ENCODE data around the gene GCFC2.

DNA sequence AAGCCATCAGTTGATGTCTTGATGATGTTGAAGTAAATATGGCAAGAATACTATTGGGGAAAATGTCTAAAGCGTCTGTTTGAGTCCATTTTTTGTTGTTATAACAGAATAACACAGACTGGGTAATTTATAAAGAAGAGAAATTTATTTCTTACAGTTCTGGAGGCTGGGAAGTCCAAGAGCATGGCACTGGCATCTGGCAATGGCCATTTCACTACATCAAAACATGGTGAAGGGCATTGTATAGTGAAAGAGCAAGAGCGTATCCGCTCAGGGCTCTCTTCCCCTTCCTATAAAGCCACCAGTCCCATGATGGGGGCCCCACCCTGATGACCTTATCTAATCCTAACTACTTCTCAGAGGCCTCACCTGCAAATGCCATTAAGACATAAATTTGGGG lies 93.8 kb downstream of the GCFC2 start:
- no peak for TF ChIP-seq CTCF (IDR thresholded peaks at IDR 0.05; ENCODE audit: insufficient read depth, low read length)
- no peak for TF ChIP-seq POLR2AphosphoS5 (IDR thresholded peaks at IDR 0.05; ENCODE audit: low read depth)
- TF ChIP-seq, protein P1, sequence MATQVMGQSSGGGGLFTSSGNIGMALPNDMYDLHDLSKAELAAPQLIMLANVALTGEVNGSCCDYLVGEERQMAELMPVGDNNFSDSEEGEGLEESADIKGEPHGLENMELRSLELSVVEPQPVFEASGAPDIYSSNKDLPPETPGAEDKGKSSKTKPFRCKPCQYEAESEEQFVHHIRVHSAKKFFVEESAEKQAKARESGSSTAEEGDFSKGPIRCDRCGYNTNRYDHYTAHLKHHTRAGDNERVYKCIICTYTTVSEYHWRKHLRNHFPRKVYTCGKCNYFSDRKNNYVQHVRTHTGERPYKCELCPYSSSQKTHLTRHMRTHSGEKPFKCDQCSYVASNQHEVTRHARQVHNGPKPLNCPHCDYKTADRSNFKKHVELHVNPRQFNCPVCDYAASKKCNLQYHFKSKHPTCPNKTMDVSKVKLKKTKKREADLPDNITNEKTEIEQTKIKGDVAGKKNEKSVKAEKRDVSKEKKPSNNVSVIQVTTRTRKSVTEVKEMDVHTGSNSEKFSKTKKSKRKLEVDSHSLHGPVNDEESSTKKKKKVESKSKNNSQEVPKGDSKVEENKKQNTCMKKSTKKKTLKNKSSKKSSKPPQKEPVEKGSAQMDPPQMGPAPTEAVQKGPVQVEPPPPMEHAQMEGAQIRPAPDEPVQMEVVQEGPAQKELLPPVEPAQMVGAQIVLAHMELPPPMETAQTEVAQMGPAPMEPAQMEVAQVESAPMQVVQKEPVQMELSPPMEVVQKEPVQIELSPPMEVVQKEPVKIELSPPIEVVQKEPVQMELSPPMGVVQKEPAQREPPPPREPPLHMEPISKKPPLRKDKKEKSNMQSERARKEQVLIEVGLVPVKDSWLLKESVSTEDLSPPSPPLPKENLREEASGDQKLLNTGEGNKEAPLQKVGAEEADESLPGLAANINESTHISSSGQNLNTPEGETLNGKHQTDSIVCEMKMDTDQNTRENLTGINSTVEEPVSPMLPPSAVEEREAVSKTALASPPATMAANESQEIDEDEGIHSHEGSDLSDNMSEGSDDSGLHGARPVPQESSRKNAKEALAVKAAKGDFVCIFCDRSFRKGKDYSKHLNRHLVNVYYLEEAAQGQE (IDR thresholded peaks at IDR 0.05; ENCODE audit: insufficient replicate concordance, low read depth) = no peak
- no peak for TF ChIP-seq SPI1 (IDR thresholded peaks at IDR 0.05; ENCODE audit: borderline replicate concordance, low read depth)
